Nephron (organoid): ENCODE data around the gene ZBTB16.

Experiments used
- H3K27ac Mint-ChIP-seq, 3 experiments: 2 replicates each; pipeline ENCODE4 v1.8.0; 2020; ENCODE audit warnings: mixed read lengths in 3 of 3, mild to moderate bottlenecking in 2 of 3, moderate library complexity in 1 of 3
- H3K27me3 Mint-ChIP-seq: 2 replicates; pipeline ENCODE4 v1.8.0; 2021; ENCODE audit warnings: low read depth, mild to moderate bottlenecking, moderate library complexity, mixed read lengths
- H3K36me3 Mint-ChIP-seq: 2 replicates; pipeline ENCODE4 v1.8.0; 2020; ENCODE audit warnings: low read depth, mixed read lengths
- H3K4me1 Mint-ChIP-seq: 2 replicates; pipeline ENCODE4 v1.8.0; 2020; ENCODE audit warnings: mixed read lengths
- H3K4me3 Mint-ChIP-seq, 3 experiments: 2 replicates each; pipeline ENCODE4 v1.8.0; 2020; ENCODE audit warnings: mild to moderate bottlenecking in 3 of 3, mixed read lengths in 3 of 3, moderate library complexity in 2 of 3
- H3K9me3 Mint-ChIP-seq: 2 replicates; pipeline ENCODE4 v1.8.0; 2020; ENCODE audit warnings: mixed read lengths
- TF ChIP-seq, protein P1 (sequence below), 3 experiments: fragments of 200-600 bp; sonication (generic); IDR thresholded peaks; one replicate each; pipeline ENCODE4 v1.5.0; 2021; ENCODE audit warnings: antibody characterized with exemption in 3 of 3; ENCODE audit not compliant: unreplicated experiment in 3 of 3

Gene ZBTB16

DNA sequence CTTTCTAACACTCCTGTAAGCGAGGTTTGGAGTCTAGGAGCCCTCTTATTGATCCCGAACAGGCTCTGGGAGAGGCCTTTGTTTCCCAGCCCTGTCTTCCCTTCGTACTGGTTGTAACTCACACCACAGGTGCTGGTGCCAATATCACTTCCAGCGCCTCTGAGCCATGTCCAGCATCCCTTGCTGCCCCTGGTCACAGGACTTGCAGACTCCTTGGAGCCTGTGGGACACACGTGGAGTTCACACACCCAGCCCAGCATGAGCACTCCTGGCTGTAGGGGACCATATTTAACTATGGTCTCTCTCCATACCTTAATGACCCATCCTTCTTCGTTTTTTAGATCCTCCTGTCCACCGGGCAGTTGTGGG, 2.2 kb downstream of the ZBTB16 start:
- no peaks in the 10 kb centered on the region for H3K9me3 Mint-ChIP-seq
- H3K27me3 Mint-ChIP-seq, result peaks cover 92% of the 10 kb centered on the region
- peak overlapping the region; percentile 90 to 94 (median 92) for H3K4me3 Mint-ChIP-seq
- peak overlapping the region in 1 of 3 experiments; percentile 52 for H3K27ac Mint-ChIP-seq
- TF ChIP-seq, protein P1, sequence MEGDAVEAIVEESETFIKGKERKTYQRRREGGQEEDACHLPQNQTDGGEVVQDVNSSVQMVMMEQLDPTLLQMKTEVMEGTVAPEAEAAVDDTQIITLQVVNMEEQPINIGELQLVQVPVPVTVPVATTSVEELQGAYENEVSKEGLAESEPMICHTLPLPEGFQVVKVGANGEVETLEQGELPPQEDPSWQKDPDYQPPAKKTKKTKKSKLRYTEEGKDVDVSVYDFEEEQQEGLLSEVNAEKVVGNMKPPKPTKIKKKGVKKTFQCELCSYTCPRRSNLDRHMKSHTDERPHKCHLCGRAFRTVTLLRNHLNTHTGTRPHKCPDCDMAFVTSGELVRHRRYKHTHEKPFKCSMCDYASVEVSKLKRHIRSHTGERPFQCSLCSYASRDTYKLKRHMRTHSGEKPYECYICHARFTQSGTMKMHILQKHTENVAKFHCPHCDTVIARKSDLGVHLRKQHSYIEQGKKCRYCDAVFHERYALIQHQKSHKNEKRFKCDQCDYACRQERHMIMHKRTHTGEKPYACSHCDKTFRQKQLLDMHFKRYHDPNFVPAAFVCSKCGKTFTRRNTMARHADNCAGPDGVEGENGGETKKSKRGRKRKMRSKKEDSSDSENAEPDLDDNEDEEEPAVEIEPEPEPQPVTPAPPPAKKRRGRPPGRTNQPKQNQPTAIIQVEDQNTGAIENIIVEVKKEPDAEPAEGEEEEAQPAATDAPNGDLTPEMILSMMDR (IDR thresholded peaks at IDR 0.05; ENCODE audit: unreplicated experiment in 3 of 3), result no peak
- H3K36me3 Mint-ChIP-seq, result peaks cover 7% of the 10 kb centered on the region
- H3K4me1 Mint-ChIP-seq, result no peaks in the 10 kb centered on the region

DNA sequence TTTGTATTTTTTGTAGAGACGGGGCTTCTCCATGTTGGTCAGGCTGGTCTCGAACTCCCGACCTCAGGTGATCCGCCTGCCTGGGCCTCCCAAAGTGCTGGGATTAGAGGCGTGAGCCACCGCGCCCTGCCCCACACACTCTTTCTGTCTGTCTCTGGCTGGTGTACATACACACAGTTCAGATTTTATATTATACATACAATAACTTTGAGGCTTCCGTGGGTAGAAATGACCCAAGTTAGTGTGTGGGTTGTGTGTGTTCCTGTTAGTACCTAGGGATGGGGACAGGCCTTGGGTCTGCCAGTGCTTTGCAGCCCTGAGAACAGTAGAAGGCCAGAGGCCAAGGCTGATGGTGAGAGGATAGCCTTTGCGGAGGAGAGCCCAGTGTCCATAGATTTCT, 2.8 kb downstream of the ZBTB16 start:
- Mint-ChIP-seq H3K36me3 (peaks cover 7% of the 10 kb centered on the region), H3K9me3 (no peaks in the 10 kb centered on the region), H3K27me3 (peaks cover 92% of the 10 kb centered on the region)

DNA sequence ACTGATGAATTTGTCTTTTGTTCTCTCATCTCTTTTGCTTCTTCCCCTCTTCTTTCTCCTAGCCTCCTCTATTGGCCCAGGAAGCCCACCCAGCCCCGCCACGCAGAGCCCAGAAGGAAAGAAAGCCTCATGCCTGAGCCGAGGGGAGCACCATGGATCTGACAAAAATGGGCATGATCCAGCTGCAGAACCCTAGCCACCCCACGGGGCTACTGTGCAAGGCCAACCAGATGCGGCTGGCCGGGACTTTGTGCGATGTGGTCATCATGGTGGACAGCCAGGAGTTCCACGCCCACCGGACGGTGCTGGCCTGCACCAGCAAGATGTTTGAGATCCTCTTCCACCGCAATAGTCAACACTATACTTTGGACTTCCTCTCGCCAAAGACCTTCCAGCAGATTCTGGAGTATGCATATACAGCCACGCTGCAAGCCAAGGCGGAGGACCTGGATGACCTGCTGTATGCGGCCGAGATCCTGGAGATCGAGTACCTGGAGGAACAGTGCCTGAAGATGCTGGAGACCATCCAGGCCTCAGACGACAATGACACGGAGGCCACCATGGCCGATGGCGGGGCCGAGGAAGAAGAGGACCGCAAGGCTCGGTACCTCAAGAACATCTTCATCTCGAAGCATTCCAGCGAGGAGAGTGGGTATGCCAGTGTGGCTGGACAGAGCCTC, 3.8 kb downstream of the ZBTB16 start:
- Mint-ChIP-seq H3K27me3 (peaks cover 83% of the 10 kb centered on the region), H3K4me1 (no peaks in the 10 kb centered on the region), H3K4me3 (no peak overlapping the region), H3K9me3 (no peaks in the 10 kb centered on the region), H3K27ac (no peak overlapping the region), H3K36me3 (peaks cover 7% of the 10 kb centered on the region)
- TF ChIP-seq, protein P1 (IDR thresholded peaks at IDR 0.05; ENCODE audit: unreplicated experiment in 3 of 3), result no peak

More for the DNA sequence above, 2.8 kb downstream of the ZBTB16 start:
- peak overlapping the region; percentile 25 to 90 (median 55) for H3K4me3 Mint-ChIP-seq
- TF ChIP-seq, protein P1 (IDR thresholded peaks at IDR 0.05; ENCODE audit: unreplicated experiment in 3 of 3), result no peak
- H3K4me1 Mint-ChIP-seq, result no peaks in the 10 kb centered on the region
- H3K27ac Mint-ChIP-seq, result no peak overlapping the region

DNA sequence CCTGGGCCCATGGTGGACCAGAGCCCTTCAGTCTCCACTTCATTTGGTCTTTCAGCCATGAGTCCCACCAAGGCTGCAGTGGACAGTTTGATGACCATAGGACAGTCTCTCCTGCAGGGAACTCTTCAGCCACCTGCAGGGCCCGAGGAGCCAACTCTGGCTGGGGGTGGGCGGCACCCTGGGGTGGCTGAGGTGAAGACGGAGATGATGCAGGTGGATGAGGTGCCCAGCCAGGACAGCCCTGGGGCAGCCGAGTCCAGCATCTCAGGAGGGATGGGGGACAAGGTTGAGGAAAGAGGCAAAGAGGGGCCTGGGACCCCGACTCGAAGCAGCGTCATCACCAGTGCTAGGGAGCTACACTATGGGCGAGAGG, 4.3 kb downstream of the ZBTB16 start:
- H3K27me3 Mint-ChIP-seq, result peaks cover 80% of the 10 kb centered on the region
- H3K4me3 Mint-ChIP-seq, result no peak overlapping the region

DNA sequence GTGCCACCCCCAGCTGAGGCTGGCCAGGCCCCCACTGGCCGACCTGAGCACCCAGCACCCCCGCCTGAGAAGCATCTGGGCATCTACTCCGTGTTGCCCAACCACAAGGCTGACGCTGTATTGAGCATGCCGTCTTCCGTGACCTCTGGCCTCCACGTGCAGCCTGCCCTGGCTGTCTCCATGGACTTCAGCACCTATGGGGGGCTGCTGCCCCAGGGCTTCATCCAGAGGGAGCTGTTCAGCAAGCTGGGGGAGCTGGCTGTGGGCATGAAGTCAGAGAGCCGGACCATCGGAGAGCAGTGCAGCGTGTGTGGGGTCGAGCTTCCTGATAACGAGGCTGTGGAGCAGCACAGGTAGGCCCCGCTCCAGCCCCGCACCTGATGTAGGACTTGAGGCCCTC, 4.7 kb downstream of the ZBTB16 start:
- Mint-ChIP-seq H3K9me3 (no peaks in the 10 kb centered on the region), H3K4me1 (no peaks in the 10 kb centered on the region), H3K4me3 (no peak overlapping the region), H3K27me3 (peaks cover 76% of the 10 kb centered on the region), H3K36me3 (peaks cover 7% of the 10 kb centered on the region), H3K27ac (no peak overlapping the region)
- TF ChIP-seq, protein P1 (IDR thresholded peaks at IDR 0.05; ENCODE audit: unreplicated experiment in 3 of 3), result no peak

More for the DNA sequence above, 4.3 kb downstream of the ZBTB16 start:
- TF ChIP-seq, protein P1 (IDR thresholded peaks at IDR 0.05; ENCODE audit: unreplicated experiment in 3 of 3), result no peak
- H3K27ac Mint-ChIP-seq, result no peak overlapping the region
- H3K36me3 Mint-ChIP-seq, result peaks cover 7% of the 10 kb centered on the region
- H3K9me3 Mint-ChIP-seq, result no peaks in the 10 kb centered on the region
- H3K4me1 Mint-ChIP-seq, result no peaks in the 10 kb centered on the region

DNA sequence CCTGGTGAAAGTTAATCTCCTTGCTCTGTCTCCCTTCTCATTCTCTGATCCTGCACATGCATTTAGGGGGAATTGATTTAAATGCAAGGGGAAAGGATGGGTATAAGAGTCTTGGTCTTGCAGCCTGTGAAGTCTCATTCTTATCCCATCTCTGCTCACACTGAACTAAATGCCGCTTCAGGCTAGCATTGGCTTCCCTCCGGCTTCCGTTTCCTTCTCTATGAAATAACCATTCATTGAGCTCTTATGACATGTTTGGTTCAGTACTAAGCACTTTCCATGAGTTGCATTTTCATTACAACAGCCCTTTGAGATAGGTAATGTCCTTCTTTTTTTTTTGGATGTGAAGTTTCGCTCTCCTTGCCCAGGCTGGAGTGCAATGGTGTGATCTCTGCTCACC, 5.6 kb downstream of the ZBTB16 start:
- Mint-ChIP-seq H3K36me3 (peaks cover 7% of the 10 kb centered on the region), H3K9me3 (no peaks in the 10 kb centered on the region), H3K27ac (no peak overlapping the region), H3K4me3 (peak overlapping the region in 1 of 3 experiments; percentile 8), H3K27me3 (peaks cover 68% of the 10 kb centered on the region), H3K4me1 (no peaks in the 10 kb centered on the region)
- TF ChIP-seq, protein P1 (IDR thresholded peaks at IDR 0.05; ENCODE audit: unreplicated experiment in 3 of 3), result no peak
